Fibroblast of lung (primary cell): ENCODE results near the gene CBR1. TPM values are rescaled to one million over a fixed set of nuclear protein-coding genes. Genes with fewer than 3 reads are reported as not detected.
"Not testable (repeated sequence)": the region's sequence is repeated elsewhere in the genome, so short reads cannot be mapped to it uniquely, and the experiment has no call there.

ENCODE experiments used
- DNase-seq, 2 donors: peaks; one replicate each; pipeline versions ENCODE4 v3.0.0 to v3.0.0-alpha.2; 2010; ENCODE audit warnings: low read depth in 2 of 2
- H2AFZ ChIP-seq: 2 replicates; pipeline ENCODE4 v1.5.1; 2012; ENCODE audit warnings: low read length, control low read depth, inconsistent platforms
- H3K27ac ChIP-seq: 2 replicates; pipeline ENCODE4 v1.5.1; 2011; ENCODE audit warnings: low read length, control low read depth; ENCODE audit not compliant: insufficient read depth
- H3K27me3 ChIP-seq: 2 replicates; pipeline ENCODE4 v1.5.1; 2011; ENCODE audit warnings: mild to moderate bottlenecking, low read length; ENCODE audit not compliant: control insufficient read depth, insufficient read depth
- H3K36me3 ChIP-seq: 2 replicates; pipeline ENCODE4 v1.5.1; 2011; ENCODE audit warnings: low read length; ENCODE audit not compliant: control insufficient read depth, insufficient read depth
- H3K4me1 ChIP-seq: 2 replicates; pipeline ENCODE4 v1.5.1; 2011; ENCODE audit warnings: low read length; ENCODE audit not compliant: control insufficient read depth, insufficient read depth; ENCODE audit errors: extremely low read depth
- H3K4me2 ChIP-seq: 2 replicates; pipeline ENCODE4 v1.5.1; 2011; ENCODE audit warnings: low read length, control low read depth; ENCODE audit not compliant: insufficient read depth; ENCODE audit errors: extremely low read depth
- H3K4me3 ChIP-seq, 4 experiments: fragments of 200-600 bp in 1 of 4; sonication (generic) in 1 of 4; replicated peaks in 1 of 4; 2 replicates each; pipeline ENCODE4 v1.5.1; 2011 to 2016; ENCODE audit warnings: low read length in 4 of 4, low read depth in 3 of 4, mild to moderate bottlenecking in 3 of 4, control low read depth in 2 of 4, inconsistent platforms in 1 of 4, mixed read lengths in 1 of 4; ENCODE audit not compliant: insufficient read depth in 1 of 4; ENCODE audit errors: control extremely low read depth in 1 of 4
- H3K79me2 ChIP-seq: 2 replicates; pipeline ENCODE4 v1.5.1; 2012; ENCODE audit warnings: mild to moderate bottlenecking, low read length, inconsistent platforms; ENCODE audit not compliant: control insufficient read depth, insufficient read depth
- H3K9ac ChIP-seq: 2 replicates; pipeline ENCODE4 v1.5.1; 2011; ENCODE audit warnings: mild to moderate bottlenecking, low read length, control low read depth; ENCODE audit not compliant: insufficient read depth
- H3K9me3 ChIP-seq: 2 replicates; pipeline ENCODE4 v1.5.1; 2012; ENCODE audit warnings: low read depth, low read length; ENCODE audit not compliant: control insufficient read depth, insufficient read depth
- H4K20me1 ChIP-seq: 2 replicates; pipeline ENCODE4 v1.5.1; 2011; ENCODE audit warnings: low read length; ENCODE audit not compliant: control insufficient read depth, insufficient read depth; ENCODE audit errors: extremely low read depth
- EZH2 ChIP-seq: IDR thresholded peaks from 2 replicates; pipeline ENCODE4 v1.5.1; 2012; ENCODE audit warnings: low read length, control low read depth, mild to moderate bottlenecking; ENCODE audit errors: missing control alignments
- polyA plus RNA-seq, 2 donors: library from polyadenylated mRNA; depleted of rRNA in 1 of 2; stranded (reverse) in 1 of 2; unstranded in 1 of 2; fragments of >200 nt; gene quantifications; 2 replicates each; pipeline ENCODE4 v1.2.1, GENCODE V29; 2011 to 2012; ENCODE audit warnings: missing spikeins in 1 of 2
- total RNA-seq: library from RNA; depleted of rRNA; stranded (reverse); fragments of >200 nt; gene quantifications from 2 replicates; pipeline ENCODE4 v1.2.1, GENCODE V29; 2014
- TF ChIP-seq, protein P1 (sequence below), 2 donors: IDR thresholded peaks in 1 of 2; conservative IDR thresholded peaks in 1 of 2; 1 replicate in 1 of 2; 2 replicates in 1 of 2; pipeline ENCODE4 v1.5.1; 2011 to 2012; ENCODE audit warnings: low read length in 2 of 2, control low read depth in 1 of 2, inconsistent platforms in 1 of 2, low read depth in 1 of 2, mild to moderate bottlenecking in 1 of 2

The CBR1 gene
- total and polyA plus RNA-seq, 2 donors (not counting 1 experiment from before 2014, with no cell fraction given), result 131 to 152 TPM

DNA sequence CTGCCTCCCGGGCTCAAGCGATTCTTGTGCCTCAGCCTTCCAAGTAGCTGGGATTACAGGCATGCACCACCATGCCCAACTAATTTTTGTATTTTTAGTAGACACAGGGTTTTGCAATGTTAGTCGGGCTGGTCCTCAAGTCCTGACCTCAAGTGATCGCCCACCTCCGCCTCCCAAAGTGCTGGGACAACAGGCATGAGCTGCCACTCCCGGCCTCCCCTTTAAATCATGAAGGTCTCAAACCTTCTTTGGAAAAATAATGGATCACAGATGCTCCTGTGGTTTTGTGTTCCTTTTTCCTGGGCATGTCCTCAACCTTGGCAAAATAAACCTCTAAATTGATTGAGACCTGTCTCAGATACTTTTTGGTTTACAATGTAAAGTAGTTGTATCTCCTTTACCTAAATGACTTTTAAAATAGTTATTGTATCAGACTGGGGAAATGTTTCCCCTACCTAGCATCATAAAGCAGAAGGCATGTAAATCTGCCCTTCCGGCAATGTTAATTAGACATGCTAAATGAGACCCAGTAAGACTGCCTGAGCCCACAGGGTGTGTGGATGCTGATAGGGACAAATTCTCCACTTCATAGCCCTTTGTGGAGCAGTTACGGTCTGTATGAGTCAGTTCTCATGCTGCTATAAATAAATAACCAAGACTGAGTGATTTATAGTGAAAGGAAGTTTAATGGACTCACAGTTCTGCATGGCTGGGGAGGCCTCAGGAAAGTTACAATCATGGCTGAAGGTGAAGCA lies 27.8 kb downstream of the CBR1 start:
- H3K36me3 ChIP-seq, result no peaks in the 10 kb centered on the region
- H2AFZ ChIP-seq, result no peak overlapping the region
- no peaks in the 10 kb centered on the region for H3K27me3 ChIP-seq
- peak; percentile 14 to 71 for DNase-seq
- H4K20me1 ChIP-seq, result no peaks in the 10 kb centered on the region
- no peak overlapping the region for H3K4me2 ChIP-seq
- no peak overlapping the region for H3K27ac ChIP-seq
- no peak overlapping the region for H3K9ac ChIP-seq
- H3K9me3 ChIP-seq, result no peaks in the 10 kb centered on the region
- TF ChIP-seq EZH2, result no peak
- TF ChIP-seq, protein P1, sequence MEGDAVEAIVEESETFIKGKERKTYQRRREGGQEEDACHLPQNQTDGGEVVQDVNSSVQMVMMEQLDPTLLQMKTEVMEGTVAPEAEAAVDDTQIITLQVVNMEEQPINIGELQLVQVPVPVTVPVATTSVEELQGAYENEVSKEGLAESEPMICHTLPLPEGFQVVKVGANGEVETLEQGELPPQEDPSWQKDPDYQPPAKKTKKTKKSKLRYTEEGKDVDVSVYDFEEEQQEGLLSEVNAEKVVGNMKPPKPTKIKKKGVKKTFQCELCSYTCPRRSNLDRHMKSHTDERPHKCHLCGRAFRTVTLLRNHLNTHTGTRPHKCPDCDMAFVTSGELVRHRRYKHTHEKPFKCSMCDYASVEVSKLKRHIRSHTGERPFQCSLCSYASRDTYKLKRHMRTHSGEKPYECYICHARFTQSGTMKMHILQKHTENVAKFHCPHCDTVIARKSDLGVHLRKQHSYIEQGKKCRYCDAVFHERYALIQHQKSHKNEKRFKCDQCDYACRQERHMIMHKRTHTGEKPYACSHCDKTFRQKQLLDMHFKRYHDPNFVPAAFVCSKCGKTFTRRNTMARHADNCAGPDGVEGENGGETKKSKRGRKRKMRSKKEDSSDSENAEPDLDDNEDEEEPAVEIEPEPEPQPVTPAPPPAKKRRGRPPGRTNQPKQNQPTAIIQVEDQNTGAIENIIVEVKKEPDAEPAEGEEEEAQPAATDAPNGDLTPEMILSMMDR (conservative IDR thresholded peaks at IDR 0.05 in 1 of 2, IDR thresholded peaks at IDR 0.05 in 1 of 2; ENCODE audit: low read depth in 1 of 2, low read length in 2 of 2), result no peak
- no peak overlapping the region for H3K4me3 ChIP-seq
- H3K79me2 ChIP-seq, result no peaks in the 10 kb centered on the region
- H3K4me1 ChIP-seq, result no peaks in the 10 kb centered on the region

DNA sequence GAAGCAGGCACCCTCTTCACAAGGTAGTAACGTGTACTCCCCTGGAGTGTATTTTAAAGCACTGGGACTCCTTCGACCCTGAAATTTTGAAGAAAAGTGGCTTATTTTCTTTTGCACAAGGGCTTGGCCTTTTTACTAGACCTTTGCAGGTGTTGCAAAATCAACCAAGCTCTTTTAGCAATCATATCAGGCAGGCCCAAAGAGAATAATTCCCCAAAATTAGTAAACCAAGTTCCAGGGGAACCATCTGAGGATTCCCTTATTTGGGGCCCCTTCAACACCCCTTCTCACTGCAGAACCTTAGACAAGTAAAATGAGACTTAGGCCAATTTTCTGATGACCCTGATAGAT lies 28.3 kb downstream of the CBR1 start:
- no peaks in the 10 kb centered on the region for H3K36me3 ChIP-seq
- TF ChIP-seq, protein P1 (conservative IDR thresholded peaks at IDR 0.05 in 1 of 2, IDR thresholded peaks at IDR 0.05 in 1 of 2; ENCODE audit: low read depth in 1 of 2, low read length in 2 of 2), result no peak
- TF ChIP-seq EZH2, result no peak
- no peak for DNase-seq

DNA sequence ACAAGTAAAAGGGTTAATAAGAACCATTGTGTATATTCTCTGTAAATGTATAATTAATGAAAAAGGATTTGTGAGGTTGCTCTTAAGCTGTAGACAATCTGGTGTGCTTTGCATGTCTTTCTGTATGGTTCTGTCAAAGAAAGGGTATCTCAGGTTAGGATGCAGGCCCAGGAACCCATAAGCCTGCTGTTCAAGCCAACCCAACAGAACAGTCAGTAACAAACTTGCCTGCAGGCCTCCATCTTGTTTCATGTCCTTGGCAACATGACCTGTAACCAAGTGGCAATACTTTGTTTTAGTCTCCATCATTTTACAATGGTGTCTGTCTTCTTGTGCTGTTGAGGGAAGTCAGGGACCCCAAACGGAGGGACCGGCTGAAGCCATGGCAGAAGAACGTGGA lies 29.2 kb downstream of the CBR1 start:
- Histone ChIP-seq H3K4me2 (no peak overlapping the region), H3K4me1 (no peaks in the 10 kb centered on the region), H3K36me3 (no peaks in the 10 kb centered on the region), H3K27me3 (no peaks in the 10 kb centered on the region), H3K27ac (no peak overlapping the region), H3K79me2 (no peaks in the 10 kb centered on the region), H3K9ac (no peak overlapping the region), H2AFZ (no peak overlapping the region), H3K9me3 (no peaks in the 10 kb centered on the region), H3K4me3 (no peak overlapping the region), H4K20me1 (no peaks in the 10 kb centered on the region)
- DNase-seq, result no peak
- no peak for TF ChIP-seq EZH2
- TF ChIP-seq, protein P1 (conservative IDR thresholded peaks at IDR 0.05 in 1 of 2, IDR thresholded peaks at IDR 0.05 in 1 of 2; ENCODE audit: low read depth in 1 of 2, low read length in 2 of 2), result no peak

More for the DNA sequence above, 28.3 kb downstream of the CBR1 start:
- Histone ChIP-seq H3K4me2 (no peak overlapping the region), H3K4me3 (no peak overlapping the region), H2AFZ (no peak overlapping the region), H3K4me1 (no peaks in the 10 kb centered on the region), H3K27ac (no peak overlapping the region), H3K9me3 (no peaks in the 10 kb centered on the region), H3K9ac (no peak overlapping the region), H3K27me3 (no peaks in the 10 kb centered on the region), H3K79me2 (no peaks in the 10 kb centered on the region), H4K20me1 (no peaks in the 10 kb centered on the region)

DNA sequence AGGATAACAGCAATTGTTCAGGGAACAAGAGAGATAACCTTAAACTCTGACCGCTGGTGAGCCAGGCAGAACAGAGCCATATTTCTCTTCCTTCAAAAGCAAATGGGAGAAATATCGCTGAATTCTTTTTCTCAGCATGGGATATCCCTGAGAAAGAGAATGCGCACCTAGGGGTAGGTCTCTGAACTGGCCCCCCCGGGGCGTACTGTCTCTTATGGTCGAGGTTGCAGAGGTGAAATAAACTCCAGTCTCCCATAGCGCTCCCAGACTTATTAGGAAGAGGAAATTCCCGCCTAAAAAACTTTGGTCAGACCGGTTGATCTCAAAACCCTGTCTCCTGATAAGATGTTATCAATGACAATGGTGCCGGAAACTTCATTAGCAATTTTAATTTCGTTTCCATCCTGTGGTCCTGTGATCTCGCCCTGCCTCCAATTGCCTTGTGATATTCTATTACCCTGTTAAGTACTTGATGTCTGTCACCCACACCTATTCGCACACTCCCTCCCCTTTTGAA lies 29.9 kb downstream of the CBR1 start:
- H3K27ac ChIP-seq, H4K20me1 ChIP-seq, H3K27me3 ChIP-seq, DNase-seq, H3K4me1 ChIP-seq, H3K4me2 ChIP-seq, H3K36me3 ChIP-seq, H3K9ac ChIP-seq, H3K4me3 ChIP-seq, H3K79me2 ChIP-seq, H3K9me3 ChIP-seq, H2AFZ ChIP-seq: not testable (repeated sequence)
